Measurements from ENCODE around the gene ANKH.

DNA sequence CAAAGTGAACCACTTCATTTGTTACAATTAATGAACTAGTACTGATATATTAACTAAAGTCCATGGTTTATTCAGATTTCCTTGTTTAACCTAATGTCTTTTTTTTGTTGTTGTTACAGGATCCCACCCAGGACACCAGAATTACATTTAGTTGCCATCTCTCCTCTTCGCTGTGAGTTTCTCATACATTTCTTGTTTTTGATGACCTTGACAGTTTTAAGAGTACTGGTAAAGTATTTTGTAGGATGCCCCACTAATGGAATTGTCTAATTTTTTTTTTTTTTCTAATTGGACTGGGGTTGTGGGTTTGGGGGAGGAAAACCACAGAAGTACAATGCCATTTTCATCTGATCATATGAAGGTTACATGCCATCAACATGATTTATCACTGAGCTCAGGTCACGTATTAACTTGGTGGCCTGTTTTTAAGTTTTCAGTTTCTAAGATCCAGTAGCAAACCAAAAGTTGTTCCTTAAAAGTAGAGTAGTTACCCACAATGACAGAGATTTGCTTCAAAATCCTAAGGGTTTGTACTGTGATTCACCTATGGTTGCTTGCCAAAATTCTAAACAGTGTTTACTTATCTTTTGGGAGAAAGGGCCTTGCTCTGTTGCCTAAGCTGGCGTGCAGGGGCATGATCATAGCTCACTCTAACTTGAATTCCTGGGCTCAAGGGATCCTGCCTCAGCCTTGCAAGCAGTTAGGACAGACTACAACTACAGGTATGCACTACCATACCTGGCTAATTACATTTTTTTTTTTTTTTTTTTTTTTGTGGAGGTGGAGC is 211.6 kb downstream of the ANKH start:
- TF ChIP-seq POLR2A (IDR thresholded peaks at IDR 0.05): no peak
- no peak for TF ChIP-seq CTCF (IDR thresholded peaks at IDR 0.05)
- peak; percentile 82 for TF ChIP-seq POLR2AphosphoS5 (IDR thresholded peaks at IDR 0.05)

Measured in prostate gland (tissue), 2 donors.